ENCODE measurements around the gene CLDN15.

- TF ChIP-seq POLR2A (IDR thresholded peaks at IDR 0.05) (no peak), CTCF (IDR thresholded peaks at IDR 0.05) (no peak)
Measured at GRCh38 chr7:101233907-101234547, 3.6 kb downstream of the CLDN15 start.
